GM10248 (cell line): ENCODE results near the gene GATA3.
A peak's percentile ranks its signal among the peaks of the same experiment; 100 is the strongest.

Experiments
- CTCF ChIA-PET: fragments of 300-600 bp; sonication (Branson Sonifier 250); formaldehyde crosslinking; extraction: SDS; loops from one replicate; lab custom pipeline; 2021; ENCODE audit warnings: antibody characterized with exemption; lab: Yijun Ruan, JAX
- POLR2A ChIA-PET: fragments of 350-650 bp; sonication (Branson Sonifier 250); formaldehyde crosslinking; extraction: SDS; loops from one replicate; lab custom pipeline; 2020; ENCODE audit warnings: antibody characterized with exemption; lab: Yijun Ruan, JAX
- DNase-seq: peaks from one replicate; pipeline ENCODE4 v3.0.0; 2012; ENCODE audit errors: extremely low spot score
- CTCF ChIP-seq: IDR thresholded peaks from 2 replicates; pipeline ENCODE4 v1.5.1; 2012; ENCODE audit warnings: mild to moderate bottlenecking, low read depth; ENCODE audit errors: extremely low read depth, missing control alignments, control extremely low read depth

GATA3 gene

DNA sequence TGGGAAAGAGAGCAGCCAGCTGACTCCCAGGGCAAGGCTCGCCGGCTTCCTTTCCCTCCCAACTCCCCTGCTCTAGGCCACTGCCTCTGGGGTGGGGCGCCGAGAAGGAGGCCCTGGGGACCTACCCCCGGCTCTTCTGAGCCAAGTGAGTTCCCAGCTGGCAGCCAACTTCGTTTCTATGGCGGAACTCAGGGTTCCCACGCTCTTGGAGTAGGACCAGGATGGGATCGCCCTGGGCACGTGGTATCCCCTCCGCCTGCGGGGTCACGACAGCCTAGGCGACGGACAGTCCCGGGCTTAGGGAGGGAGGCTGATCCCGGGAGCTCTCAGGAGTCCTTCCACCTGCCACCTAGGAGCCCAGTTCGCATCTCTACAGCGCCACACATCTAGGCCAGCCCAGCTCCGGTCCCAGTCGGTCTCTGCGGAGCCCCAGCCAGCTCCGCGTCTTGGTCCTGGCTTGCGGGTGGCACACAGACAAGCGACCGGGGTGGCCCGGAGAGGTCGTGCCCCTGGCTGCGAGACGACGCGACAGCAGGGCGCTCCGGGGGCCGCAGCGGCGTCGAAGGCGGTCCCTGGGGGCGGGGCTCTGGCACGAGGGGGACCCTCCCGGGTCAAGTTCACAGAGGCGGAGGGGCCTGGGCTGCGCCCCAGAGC, 20.5 kb upstream of the GATA3 start:
- ChIA-PET CTCF (no interaction called here), POLR2A (no interaction called here)
- no peak for TF ChIP-seq CTCF

DNA sequence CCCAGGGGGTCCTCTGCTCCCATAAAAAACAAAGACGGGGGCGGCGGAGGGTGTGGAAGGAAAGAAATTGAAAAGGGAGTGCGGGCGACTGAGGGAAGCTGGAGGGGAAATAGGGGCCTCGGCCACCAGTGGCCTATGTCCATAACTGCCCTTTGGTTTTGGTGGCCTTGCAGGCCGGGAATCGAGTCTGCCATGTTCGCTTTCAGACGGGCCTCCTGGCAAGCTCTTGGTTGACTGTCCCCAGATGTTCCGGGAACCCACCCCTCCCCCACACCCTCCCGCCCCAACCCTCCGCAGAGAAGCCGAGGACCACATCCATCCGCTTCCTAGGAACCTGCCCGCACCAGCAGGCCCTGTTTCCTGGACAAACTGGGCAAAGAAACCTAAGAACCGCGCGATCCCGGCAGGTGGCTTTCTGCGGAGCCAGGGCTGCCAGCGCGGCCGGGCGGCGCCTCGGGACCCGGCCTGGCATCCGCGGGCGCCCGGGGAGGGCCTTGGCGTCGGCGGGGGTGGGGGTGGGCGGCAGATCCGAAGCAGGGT, 20.0 kb upstream of the GATA3 start:
- no peak for TF ChIP-seq CTCF
- ChIA-PET POLR2A (no interaction called here), CTCF (no interaction called here)
- peak; percentile 22 for DNase-seq

More for the DNA sequence above, 20.5 kb upstream of the GATA3 start:
- peak; percentile 11 for DNase-seq

GRCh38 chr10:8035006-8035640, 19.4 kb upstream of the GATA3 start:
- ChIA-PET CTCF (no interaction called here), POLR2A (no interaction called here)
- no peak for TF ChIP-seq CTCF
- DNase-seq = peak; percentile 10

- peak; percentile 6 for DNase-seq
- ChIA-PET CTCF (no interaction called here), POLR2A (no interaction called here)
- no peak for TF ChIP-seq CTCF
Observed at GRCh38 chr10:8035641-8036470, 18.6 kb upstream of the GATA3 start.

GRCh38 chr10:8036506-8037198, 17.8 kb upstream of the GATA3 start:
- ChIA-PET POLR2A (no interaction called here), CTCF (no interaction called here)
- no peak for TF ChIP-seq CTCF

DNA sequence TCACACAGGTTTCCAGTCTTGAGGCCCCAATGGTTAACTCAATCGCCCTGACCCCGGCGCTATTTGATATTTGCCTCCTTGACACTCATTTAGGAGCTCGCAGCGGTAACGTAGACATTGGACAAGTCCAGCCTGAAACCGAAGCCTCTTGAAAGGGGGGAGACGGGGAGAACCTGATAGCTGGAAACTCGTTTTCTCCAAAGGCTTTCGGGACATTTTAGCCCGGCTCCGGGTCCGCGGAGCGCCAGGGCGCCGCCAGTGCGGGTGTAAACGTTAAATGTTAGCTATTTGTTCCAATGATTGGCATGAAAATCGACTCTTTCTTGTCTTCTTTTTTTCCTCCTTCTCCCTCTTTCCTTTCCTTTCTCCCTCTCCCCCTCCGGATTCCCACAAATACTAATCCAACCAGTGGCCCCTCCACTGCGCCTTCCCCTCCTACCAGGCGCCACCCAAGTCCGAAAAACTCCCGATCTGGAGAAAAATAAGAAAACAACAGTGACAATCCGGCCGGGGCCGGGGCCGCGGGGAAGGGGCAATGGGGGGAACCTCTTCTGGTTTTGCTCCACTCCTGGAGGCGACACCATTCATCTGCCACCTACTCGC, 17.2 kb upstream of the GATA3 start:
- POLR2A ChIA-PET = no interaction called here
- CTCF ChIA-PET = no interaction called here

More at GRCh38 chr10:8036506-8037198, 17.8 kb upstream of the GATA3 start:
- DNase-seq = peak; percentile 13

More for the DNA sequence above, 17.2 kb upstream of the GATA3 start:
- peak; percentile 11 for DNase-seq
- no peak for TF ChIP-seq CTCF
